ENCODE measurements around the gene ATAD3A.

DNA sequence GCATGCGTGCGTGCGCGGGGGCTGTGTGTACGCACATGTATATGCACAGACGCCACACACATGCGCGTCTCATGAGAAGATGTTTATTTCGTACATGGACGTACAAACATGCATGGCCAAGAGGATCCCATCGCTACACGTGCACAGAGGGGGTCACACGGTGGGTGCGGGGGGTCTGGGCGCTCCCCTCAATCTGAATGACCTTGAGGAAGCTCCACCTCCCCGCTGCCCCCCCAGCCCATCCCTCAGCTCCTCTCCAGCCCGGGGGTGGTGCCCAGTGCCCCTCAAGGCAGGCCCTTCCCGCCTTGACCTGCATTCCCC, 27.0 kb downstream of the ATAD3A start:
- TF ChIP-seq, protein P1, sequence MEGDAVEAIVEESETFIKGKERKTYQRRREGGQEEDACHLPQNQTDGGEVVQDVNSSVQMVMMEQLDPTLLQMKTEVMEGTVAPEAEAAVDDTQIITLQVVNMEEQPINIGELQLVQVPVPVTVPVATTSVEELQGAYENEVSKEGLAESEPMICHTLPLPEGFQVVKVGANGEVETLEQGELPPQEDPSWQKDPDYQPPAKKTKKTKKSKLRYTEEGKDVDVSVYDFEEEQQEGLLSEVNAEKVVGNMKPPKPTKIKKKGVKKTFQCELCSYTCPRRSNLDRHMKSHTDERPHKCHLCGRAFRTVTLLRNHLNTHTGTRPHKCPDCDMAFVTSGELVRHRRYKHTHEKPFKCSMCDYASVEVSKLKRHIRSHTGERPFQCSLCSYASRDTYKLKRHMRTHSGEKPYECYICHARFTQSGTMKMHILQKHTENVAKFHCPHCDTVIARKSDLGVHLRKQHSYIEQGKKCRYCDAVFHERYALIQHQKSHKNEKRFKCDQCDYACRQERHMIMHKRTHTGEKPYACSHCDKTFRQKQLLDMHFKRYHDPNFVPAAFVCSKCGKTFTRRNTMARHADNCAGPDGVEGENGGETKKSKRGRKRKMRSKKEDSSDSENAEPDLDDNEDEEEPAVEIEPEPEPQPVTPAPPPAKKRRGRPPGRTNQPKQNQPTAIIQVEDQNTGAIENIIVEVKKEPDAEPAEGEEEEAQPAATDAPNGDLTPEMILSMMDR (IDR thresholded peaks at IDR 0.05; ENCODE audit: low read depth, low read length, poor library complexity, severe bottlenecking): no peak
- TF ChIP-seq EZH2phosphoT487 (IDR thresholded peaks at IDR 0.05; ENCODE audit: borderline replicate concordance, low read length): no peak
